ENCODE measurements around the gene TKFC.

- TF ChIP-seq, protein P1, sequence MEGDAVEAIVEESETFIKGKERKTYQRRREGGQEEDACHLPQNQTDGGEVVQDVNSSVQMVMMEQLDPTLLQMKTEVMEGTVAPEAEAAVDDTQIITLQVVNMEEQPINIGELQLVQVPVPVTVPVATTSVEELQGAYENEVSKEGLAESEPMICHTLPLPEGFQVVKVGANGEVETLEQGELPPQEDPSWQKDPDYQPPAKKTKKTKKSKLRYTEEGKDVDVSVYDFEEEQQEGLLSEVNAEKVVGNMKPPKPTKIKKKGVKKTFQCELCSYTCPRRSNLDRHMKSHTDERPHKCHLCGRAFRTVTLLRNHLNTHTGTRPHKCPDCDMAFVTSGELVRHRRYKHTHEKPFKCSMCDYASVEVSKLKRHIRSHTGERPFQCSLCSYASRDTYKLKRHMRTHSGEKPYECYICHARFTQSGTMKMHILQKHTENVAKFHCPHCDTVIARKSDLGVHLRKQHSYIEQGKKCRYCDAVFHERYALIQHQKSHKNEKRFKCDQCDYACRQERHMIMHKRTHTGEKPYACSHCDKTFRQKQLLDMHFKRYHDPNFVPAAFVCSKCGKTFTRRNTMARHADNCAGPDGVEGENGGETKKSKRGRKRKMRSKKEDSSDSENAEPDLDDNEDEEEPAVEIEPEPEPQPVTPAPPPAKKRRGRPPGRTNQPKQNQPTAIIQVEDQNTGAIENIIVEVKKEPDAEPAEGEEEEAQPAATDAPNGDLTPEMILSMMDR (IDR thresholded peaks at IDR 0.05; ENCODE audit: poor library complexity), result no peak
- TF ChIP-seq EZH2 (IDR thresholded peaks at IDR 0.05; ENCODE audit: borderline replicate concordance) (no peak), EZH2phosphoT487 (IDR thresholded peaks at IDR 0.05; ENCODE audit: low read depth, severe bottlenecking, unreplicated experiment) (no peak)
These were observed 49.4 kb upstream of the TKFC start for GRCh38 chr11:61283613-61284012.

Measured in hepatocyte (in vitro differentiated cells).